D341Med (cell line): ENCODE results near the gene CUX1.
"Not testable (repeated sequence)": the region's sequence is repeated elsewhere in the genome, so short reads cannot be mapped to it uniquely, and the experiment has no call there.

ENCODE experiments used
- DNase-seq: peaks from one replicate; pipeline ENCODE4 v3.0.0; 2012; ENCODE audit warnings: low spot score

The CUX1 gene

DNA sequence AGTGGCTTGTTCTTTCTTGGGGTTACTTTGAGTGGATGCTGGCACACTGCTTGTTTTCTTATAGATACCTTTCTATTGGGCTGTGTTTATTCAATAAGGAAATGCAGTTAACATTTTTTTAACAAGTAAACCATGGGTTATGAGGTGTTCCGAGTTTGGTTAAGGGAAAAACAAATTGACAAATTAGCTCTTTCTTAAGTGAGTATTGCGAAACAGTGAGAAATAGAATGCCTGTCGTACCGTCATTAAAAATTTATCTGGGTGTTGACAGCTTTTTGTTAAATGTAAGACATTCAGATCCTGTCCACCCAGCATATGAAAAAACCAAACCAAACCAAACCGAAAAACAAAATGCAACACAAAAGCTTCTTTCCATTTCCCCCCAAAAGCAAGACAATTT is 6.2 kb downstream of the CUX1 start:
- DNase-seq: no peak

DNA sequence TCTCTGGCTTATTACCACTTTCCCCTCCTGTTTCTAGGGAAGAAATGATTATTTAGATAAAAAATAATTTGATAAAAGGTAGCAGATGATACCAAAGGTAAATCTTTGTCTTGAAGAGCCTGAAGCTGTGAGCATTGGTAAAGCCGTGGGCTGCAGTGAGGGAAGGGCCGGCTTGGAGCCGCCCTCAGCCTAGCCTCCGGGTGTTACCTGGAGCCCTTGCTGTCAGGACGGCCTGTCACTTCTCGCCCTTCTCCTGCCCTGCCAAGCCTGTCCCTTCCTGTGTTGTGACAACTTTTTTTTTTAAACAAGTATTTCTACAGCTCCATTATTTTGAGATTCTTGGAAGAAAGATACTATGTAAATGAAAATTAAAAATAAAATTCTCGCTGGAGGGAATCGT is 7.0 kb downstream of the CUX1 start:
- no peak for DNase-seq

DNA sequence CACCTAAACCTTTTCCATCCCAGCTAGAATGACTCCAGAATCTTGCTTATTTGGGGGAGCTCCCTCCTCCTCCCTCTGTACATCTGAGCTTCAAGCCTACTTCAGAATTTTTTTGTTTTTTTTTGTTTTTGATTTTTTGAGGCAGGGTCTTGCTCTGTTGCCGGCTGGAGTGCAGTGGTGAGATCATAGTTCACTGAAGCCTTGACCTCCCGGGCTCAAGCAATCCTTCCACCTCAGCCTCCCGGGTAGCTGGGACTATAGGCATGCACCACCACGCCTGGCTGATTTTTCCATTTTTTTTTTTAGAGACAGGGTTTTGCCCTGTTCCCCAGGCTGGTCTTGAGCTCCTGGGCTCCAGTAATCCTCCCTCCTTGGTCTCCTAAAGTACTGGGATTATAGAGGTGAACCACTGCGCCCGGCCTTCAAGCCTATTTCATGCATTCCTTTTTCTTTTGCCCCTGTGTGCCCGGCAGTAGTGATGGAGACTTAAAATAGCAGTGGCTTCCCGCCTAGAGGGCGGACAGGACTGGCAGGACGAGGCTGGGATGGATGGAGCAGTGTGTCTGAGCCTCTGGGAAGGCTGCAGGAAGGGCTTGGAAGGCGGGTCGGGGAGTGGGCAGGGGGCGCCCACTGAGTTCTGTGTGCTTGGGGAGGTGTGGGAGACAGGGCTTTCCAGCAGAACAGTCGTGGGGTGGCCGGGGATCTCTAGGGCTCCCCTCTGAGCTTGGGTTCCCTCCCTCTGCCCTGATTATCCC is 8.8 kb downstream of the CUX1 start:
- DNase-seq: no peak

DNA sequence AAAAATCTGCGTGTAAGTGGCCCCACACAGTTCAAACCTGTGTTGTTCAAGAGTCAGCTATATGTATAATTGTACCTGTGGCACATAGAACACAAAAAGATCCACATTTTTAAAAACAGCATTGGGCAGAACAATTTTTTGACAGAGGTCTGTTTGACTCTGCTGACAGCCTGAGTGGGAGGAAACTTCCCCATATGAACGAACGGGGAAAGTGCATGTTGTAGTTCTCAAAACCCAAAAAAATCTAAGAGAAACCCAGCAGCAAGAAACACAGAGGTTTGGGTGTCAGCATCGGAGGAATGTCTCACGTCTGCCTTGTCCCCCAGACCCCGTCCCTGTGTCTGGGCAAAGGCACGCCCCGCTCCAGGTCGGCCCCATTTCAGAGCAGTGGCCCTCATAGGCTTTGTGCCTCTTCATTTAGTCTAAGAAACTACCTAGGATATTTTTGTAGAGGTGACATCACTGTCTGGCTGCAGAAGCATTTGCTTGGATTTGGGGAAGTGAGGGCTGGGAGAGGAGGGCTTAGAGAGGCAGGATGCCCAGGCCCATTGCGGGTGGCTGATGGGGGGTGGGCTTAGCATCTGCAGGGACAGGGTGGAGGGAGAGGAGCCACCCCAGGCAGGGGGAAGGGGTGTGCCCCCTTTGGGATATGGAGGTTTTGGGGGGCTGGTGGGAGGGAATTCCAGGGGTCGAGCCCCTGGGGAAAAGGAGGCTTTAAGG is 11.0 kb downstream of the CUX1 start:
- no peak for DNase-seq

GRCh38 chr7:101829374-101829773 is 11.9 kb downstream of the CUX1 start:
- no peak for DNase-seq

- no peak for DNase-seq
Observed at GRCh38 chr7:101829821-101830220, 12.4 kb downstream of the CUX1 start.

DNA sequence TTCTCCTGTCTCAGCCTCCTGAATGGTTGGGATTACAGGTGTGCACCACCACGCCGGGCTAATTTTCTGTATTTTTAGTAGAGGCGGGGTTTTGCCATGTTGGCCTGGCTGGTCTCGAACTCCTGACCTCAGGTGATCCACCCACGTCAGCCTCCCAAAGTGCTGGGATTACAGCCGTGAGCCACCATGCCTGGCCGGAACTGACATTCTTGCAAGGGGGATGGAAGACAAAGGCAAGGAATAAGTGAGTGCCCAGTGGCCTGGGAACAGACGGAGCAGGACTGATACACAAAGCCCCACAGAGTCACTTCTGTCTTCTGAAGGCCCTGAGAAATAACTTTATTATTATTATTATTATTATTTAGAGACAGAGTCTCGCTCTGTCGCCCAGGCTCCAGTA is 14.0 kb downstream of the CUX1 start:
- not testable (repeated sequence) for DNase-seq

DNA sequence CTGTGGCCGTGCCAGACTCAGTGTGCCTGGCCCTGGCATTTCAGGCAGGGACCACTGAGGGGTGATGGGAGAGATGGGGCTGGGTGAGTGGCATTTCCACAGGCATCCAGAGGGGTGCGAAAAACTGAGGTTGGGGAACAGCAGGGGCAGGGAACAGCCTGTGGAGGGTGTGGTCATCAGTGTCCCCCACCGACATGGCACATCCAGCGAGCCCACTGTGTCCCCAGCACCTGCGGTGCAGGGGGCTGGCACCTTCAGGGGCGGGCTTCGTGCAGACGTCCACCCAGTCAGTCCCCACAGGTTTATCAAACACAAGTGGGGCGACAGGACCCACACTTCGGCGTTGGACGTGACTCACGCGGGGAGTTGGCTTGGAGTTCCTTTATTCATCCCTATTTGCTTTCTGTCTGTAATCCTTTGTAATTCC is 14.8 kb downstream of the CUX1 start:
- no peak for DNase-seq

DNA sequence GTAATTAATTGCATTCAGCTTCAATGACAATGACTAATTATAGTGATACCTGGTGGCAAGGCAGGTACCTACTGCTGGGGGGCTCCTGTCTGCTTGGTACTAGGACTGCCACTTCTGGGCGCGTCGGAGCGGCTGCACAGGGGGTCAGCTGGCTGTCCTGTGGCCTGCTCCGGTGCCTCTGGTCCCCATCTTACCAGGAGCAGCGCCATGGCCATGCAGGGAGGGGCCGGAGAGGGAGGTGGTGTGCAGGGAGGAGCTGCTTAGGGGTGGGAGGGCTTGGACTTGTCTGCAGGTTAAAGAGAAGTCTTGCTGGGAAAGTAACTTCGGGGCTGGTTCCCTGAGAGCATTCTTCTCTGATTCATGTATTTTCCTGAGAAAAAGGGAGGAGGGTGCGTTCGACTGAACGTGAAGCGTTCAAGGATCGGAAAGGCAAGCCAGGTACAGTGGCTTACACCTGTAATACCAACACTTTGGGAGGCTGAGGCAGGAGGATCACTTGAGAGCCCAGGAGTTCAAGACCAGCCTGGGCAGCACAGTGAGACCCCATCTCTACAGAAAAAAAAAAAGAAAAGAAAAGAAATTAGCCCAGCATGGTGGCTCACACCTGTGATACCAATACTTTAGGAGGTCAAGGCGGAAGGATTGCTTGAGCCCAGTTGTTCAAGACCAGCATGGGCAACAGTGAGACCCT is 15.4 kb downstream of the CUX1 start:
- no peak for DNase-seq

DNA sequence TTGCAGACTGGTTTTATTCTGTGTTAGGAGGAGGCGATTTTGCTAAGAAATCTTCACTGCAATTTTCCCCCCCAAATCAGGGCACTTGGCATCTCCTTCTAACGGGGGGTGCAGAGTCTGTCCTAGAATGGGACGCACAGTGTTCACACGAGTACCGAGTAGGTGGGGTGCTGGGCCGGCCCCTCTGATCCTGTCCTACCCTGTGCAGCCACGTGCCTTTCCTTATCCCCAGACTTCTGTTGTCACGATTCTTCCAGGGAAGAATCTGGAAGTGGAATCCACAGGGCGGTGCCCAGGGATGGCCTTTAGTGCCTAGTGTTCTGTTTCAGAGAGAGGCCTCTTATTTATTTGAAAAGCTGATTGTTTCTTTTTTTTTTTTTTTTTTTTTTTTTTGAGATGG is 16.4 kb downstream of the CUX1 start:
- no peak for DNase-seq

DNA sequence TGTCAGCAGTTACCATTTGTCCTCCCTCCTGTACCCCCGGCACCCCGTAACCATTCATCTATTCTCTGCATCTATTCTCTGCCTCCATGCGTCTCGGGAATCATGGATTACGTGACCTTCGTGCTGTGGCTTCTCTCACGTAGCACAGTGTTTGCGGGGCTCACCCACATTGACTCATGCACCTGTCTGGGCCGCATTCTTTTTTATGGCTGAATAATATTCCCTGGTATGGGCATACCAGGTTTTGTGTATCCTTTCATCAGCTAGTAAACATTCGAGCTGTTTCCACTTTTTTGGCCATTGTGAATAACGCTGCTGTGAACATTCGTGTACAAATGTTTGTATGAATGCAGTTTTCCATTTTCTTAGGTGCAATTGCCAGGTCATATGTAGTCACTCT is 17.7 kb downstream of the CUX1 start:
- DNase-seq: no peak

DNA sequence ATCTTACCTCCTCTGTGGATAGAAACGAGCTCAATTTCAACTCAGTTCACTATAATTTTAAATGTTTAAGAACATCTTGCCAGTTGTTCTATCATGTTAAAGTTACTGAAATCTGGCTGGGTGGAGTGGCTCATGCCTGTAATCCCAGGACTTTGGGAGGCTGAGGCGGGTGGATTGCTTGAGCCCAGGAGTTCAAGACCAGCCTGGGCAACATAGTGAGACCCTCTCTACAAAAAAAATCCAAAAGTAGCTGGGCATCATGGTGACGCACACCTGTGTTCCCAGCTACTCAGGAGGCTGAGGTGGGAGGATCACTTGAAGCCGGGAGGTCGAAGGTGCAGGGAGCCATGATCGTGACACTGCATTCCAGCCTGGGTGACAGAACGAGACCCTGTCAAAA is 20.0 kb downstream of the CUX1 start:
- not testable (repeated sequence) for DNase-seq

DNA sequence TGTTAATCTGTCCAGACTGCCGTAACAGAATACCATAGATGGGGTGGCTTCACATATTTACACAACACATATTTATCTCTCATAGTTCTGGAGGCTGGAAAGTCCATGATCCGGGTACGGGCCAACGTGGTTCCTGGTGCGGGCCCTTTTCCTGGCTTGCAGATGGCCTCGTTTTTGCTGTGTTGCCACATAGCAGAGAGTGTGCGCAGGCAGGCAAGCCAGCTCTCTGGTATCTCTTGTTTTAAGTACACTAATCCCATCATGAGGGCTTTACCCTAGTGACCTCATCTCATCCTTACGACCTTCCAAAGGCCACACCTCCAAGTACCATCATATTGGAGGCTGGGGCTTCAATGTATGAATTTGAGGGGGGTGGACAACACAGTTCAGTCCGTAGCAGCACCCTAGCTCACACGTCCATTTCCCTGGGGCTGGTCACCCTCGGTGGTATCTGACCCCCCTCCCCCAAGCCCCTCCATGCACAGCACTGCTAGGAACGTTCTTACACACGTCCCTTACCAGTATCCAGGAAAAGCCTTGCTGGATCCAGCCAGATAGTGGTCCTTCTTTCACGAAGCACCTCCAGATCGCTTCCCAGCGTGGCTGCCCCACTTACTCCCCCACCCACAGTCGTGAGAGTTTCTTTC is 21.5 kb downstream of the CUX1 start:
- DNase-seq: peak; percentile 42

DNA sequence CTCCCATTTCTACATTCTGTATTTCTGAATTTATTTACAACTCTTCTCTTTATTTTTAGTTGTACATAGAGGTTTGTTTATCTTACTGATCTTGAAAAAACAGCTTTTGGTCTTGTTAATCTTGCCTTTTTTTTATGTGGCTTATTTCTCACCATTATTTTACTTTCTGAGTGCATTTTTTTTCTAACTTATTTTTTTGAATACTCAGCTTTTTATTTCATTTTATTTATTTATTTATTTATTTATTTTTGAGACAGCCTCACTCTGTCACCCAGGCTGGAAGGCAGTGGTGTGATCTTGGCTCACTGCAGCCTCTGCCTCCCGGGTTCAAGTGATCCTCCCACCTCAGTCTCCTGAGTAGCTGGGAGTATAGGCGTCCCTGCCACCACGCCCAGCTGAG is 23.9 kb downstream of the CUX1 start:
- DNase-seq: no peak

- DNase-seq: no peak
Observed at GRCh38 chr7:101843293-101844271, 26.2 kb downstream of the CUX1 start.

- DNase-seq: no peak
Observed at GRCh38 chr7:101845974-101846373, 28.5 kb downstream of the CUX1 start.

DNA sequence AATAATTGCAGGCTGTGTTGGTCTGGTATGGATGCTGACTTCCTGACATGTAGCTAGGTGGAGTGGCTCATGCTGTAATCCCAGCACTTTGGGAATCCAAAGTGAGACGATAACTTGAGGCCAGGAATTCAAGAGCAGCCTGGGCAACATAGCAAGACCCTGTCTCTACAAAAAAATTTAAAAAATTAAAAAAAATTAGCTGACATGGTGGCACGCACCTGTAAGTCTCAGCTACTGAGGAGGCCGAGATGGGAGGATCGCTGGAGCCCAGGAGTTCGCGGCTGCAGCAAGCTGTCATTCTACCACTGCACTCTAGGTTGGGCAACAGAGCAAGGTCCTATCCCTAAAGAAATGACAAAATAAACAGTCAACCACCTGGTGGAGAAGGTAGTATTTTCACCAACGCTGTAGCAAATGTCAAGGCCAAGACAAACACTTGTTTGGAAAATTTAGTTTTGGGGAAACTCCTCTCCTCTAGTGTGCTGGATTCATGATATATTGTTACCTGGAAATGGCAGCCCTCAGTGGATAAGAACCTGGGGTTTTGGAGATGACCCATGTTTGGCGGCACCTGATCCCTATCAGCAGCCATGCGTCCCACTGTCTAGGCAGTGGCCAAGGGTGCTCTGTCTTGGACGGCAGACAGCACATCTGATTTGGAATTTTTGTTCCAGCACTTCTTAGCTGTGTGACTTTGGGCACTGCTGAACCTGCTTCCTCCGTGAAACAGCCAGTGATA is 29.5 kb downstream of the CUX1 start:
- DNase-seq: no peak

DNA sequence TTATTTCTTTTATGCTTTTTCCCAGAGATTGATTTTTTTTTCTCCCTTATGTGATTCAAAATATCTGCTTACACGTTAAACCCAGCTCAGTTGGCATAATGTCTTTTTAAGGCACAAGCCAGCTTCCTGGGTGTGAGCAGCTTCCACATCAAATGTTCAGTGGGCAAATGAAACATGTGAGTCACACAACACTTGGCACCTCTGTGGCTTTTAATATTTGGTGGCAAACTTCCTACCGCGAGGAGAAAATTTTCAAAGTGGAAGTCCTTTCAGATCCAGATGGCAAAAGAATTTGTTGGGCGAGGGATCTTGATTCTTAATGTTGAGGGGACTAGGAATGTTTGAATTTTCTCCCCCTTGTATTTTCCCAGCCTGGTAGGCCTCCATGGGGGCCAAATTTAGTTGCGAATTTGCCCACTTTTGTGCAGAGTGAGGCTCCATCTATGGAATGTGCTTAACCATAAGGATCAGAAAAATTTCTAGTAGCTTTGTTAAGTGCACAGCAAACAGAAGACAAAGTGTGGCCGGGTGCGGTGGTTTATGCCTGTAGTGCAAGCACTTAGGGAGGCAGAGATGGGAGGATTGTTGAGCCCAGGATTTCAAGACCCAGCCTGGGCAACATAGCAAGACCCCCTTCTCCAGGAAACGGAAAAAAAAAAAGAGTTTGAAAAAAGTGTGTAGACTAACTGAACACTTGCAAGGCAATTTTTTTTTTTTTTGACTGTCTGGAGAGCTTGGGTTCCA is 31.0 kb downstream of the CUX1 start:
- no peak for DNase-seq

DNA sequence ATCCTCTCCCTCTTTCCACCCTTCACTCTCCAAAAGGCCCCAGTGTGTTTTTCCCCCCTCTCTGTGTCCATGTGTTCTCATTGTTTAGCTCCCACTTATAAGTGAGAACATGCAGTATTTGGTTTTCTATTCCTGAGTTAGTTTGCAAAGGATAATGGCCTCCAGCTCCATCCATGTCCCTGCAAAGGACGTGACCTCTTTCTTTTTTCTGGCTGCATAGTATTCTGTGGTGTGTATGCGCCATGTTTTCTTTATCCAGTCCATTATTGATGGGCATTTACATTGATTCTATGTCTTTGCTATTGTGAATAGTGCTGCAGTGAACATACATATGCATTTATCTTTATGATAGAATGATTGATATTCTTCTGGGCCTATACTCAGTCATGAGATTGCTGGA is 31.9 kb downstream of the CUX1 start:
- DNase-seq: not testable (repeated sequence)

GRCh38 chr7:101852364-101852763 is 34.9 kb downstream of the CUX1 start:
- DNase-seq: not testable (repeated sequence)
